ENCODE results near the gene THOP1.

THOP1 gene

DNA sequence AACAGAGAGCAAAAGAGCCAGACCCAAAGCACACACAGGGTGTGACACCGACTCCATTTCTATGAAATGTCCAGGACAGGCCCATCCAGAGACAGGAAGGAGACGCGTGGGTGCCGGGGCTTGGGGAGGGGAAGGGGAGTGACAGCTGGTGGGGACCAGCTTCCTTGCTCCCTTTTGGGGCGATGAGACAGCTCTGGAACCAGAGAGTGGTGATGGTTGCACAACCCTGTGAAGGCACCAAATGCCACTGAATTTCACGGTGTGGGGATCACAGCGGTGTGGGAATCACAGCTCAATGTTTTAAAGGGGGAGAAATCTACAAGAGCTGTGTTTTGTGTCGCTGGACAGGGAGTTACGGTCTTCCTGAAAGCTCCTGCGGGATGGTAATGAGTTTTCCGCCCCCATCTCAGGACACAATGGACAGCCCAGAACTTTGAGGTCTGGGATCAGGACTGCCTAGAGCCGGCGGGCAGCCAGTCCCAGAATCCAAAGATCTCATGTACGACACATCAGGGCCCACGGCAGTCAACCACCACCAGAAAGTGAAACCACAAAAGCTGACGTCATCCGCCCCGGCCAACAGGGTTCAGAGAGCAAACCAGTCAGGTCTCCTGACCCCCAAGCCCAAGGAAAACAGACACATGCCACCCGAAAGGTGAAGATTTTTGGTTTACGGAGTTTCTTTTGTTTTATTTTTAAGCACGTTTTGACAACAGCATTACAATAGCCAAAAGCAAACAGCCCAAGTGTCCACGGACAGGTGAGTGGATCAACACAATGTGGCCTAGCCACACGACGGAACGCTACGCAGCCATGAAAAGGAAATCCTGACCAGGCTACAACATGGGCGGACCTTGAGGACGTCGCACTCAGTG is 9.5 kb upstream of the THOP1 start:
- H3K4me3 ChIP-seq (replicated peaks; ENCODE audit: low read depth, low read length) = no peak overlapping the region
- peak; percentile 19 for DNase-seq (ENCODE audit: low read depth)
- TF ChIP-seq, protein P1, sequence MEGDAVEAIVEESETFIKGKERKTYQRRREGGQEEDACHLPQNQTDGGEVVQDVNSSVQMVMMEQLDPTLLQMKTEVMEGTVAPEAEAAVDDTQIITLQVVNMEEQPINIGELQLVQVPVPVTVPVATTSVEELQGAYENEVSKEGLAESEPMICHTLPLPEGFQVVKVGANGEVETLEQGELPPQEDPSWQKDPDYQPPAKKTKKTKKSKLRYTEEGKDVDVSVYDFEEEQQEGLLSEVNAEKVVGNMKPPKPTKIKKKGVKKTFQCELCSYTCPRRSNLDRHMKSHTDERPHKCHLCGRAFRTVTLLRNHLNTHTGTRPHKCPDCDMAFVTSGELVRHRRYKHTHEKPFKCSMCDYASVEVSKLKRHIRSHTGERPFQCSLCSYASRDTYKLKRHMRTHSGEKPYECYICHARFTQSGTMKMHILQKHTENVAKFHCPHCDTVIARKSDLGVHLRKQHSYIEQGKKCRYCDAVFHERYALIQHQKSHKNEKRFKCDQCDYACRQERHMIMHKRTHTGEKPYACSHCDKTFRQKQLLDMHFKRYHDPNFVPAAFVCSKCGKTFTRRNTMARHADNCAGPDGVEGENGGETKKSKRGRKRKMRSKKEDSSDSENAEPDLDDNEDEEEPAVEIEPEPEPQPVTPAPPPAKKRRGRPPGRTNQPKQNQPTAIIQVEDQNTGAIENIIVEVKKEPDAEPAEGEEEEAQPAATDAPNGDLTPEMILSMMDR (IDR thresholded peaks at IDR 0.05; ENCODE audit: low read length, missing control alignments) = no peak

DNA sequence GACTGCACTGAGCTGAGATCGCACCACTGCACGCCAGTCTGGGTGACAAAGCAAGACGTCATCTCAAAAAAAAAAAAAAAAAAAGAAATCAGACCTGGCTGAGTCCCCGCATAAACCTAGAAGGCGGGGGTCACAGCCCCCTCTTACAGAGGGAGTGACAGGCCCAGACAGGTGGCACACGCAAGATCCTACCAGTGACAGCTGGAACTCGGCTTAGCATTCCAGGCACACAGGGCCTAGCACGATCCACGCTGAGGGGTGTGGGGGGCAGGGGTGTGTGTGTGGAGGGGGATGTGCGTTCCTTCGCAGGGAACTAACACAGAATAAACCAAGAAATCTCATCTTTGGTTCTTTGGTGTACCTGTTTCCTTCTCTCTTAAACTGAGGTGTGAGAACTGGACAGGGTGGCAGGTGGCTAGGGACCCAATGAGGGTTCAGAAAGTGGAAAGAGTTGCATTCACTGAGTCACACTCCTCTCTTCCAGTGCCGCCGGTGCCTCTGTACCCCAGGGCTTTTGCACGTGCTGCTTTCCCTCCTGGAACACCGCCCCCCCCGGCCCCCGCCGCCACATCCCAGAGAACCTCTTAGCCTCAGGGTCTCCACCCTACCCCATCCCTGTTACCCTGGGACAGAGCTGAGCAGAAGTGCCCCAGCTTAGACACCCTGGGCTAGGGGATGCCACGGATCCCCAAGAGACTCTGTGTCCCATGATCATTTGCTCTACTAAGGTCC is 7.2 kb upstream of the THOP1 start:
- no peak for DNase-seq (ENCODE audit: low read depth)

DNA sequence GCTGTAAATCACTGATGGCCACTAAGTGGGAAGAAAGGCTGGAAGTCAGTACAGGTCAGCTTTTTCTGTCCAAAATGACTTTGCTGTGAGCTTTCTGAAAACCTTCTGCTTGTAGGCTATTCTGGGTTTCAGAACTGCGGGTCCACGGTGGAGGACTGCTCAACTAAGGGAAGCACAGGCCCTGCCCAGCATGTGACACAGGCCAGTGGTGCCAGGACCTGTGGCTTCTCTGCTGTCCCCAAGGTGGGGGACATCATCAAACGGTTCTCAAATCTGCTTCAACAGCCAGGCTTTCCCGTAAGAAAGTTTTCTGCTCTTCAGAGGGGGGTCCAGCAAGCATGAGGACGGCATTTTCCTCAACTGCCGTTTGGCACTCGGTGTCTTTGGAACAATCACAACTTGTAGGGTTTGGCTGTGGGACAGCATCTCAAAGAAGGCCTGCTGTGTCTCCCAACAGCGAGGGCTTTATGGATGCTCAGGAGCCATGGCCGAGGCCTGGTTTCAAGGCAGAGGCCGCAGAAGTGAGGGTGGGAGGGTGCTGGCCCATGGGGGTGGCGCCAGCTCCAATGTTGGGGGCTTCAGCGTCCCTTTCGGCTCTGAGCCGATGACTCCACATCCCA is 6.1 kb upstream of the THOP1 start:
- H3K4me3 ChIP-seq (replicated peaks; ENCODE audit: low read depth, low read length) = no peak overlapping the region
- DNase-seq (ENCODE audit: low read depth) = no peak
- TF ChIP-seq, protein P1 (IDR thresholded peaks at IDR 0.05; ENCODE audit: low read length, missing control alignments) = no peak

More for the DNA sequence above, 7.2 kb upstream of the THOP1 start:
- TF ChIP-seq, protein P1 (IDR thresholded peaks at IDR 0.05; ENCODE audit: low read length, missing control alignments) = no peak
- H3K4me3 ChIP-seq (replicated peaks; ENCODE audit: low read depth, low read length) = no peak overlapping the region

DNA sequence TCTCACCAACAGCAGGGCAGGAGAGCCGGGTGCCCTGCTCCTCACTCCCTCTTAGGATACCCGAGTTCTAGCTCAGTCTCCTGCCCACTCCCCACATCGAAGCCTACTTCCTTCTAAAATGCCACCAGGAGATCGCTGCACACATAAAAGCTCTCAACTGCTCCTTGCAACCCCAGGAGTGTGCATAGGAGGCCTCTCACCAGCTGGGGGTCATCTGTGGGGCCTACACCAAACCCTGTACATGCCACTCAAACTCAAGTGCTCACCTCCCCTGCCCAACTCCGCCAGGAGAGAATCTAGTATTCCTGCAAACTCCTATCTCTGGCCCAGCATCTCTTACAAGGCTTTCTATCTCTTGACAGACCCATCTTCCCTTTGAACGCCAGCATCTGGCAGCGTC is 5.0 kb upstream of the THOP1 start:
- H3K4me3 ChIP-seq (replicated peaks; ENCODE audit: low read depth, low read length) = no peak overlapping the region
- no peak for DNase-seq (ENCODE audit: low read depth)
- TF ChIP-seq, protein P1 (IDR thresholded peaks at IDR 0.05; ENCODE audit: low read length, missing control alignments) = no peak

DNA sequence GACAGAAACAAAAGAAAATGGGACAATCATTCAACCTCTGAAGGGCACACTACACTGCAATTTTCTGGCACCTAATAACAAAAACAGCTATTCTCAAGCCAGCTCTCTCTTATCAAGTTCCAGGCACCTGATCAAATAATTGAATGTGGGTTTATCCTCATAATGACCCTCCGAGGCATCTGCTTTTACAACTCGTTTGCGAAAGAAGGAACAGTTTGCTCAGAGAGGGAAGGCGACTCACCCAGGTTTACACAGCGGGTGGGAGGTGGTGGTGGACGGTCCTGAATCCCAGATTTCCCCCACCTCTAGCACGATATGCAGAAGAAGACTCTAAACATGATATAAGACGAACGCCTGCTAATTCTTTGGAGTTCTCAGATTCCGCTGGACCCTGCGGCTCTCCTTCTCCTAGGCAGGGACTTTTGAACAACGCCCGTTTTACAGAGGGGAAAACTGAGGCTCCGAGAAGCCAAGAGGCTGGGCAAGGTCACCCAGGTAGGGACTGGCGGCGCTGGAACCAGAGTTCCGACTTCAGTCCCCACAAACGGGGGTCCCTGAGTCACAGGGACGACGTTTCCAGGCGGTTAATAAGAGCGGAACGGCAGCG is 2.9 kb upstream of the THOP1 start:
- H3K4me3 ChIP-seq (replicated peaks; ENCODE audit: low read depth, low read length) = peak overlapping the region; percentile 98
- no peak for DNase-seq (ENCODE audit: low read depth)
- TF ChIP-seq, protein P1 (IDR thresholded peaks at IDR 0.05; ENCODE audit: low read length, missing control alignments) = no peak

DNA sequence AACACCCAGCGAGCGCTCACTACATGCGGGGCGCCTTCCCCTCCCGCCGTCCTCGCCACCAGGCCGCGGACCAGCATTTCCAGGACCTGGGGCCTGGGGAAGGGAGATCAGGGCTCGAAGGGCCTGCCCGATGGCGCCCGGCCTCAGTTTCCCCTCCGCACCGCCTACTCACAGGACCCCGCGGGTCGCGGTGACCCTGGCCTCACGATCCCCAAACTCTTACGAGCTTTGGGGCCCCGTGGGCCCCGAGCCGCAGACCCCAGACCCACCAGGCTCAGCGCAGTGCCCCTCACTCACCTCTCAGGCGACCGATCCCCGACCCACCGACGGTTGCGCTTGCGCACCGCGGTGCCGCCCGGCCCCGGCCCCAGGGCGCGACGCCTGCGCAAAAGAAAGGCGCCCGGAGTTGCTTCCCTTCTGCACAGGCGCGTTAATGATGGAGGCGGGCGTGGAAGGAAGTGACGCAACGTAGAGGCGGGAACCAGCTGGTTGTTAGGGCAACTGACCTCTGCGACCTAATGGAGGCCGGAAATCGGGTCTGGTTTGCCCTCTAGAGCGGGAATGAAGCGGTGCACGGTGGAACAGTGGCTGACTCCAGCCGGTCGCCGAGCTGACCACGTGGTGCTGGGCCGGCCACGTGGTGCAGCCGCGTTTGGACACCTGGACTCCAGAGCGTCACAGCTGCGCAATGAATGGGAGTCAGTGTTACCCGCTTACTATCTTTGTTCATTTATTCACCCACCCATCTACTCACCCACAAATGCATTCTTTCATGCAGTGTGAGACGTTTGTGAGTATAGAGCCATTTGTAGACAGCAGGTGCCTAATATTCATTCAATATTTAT is 2.1 kb upstream of the THOP1 start, which contains the start of gene SGTA:
Gene SGTA (minus strand): TSS at position 338 of the 845 bp plus-strand sequence. CDS start 14,205 bp downstream, outside the sequence.
- TF ChIP-seq, protein P1 (IDR thresholded peaks at IDR 0.05; ENCODE audit: low read length, missing control alignments) = peak; percentile 39
- DNase-seq (ENCODE audit: low read depth) = peak; percentile 99
- H3K4me3 ChIP-seq (replicated peaks; ENCODE audit: low read depth, low read length) = peak within 1 kb of the TSS; percentile 98
